GM21717 (cell line): ENCODE measurements around the gene PNKD.
"Not testable (repeated sequence)": the region's sequence is repeated elsewhere in the genome, so short reads cannot be mapped to it uniquely, and the experiment has no call there.

ENCODE experiments used
- ATAC-seq: cut with Tn5 transposase; IDR thresholded peaks from one replicate; pipeline ENCODE4 v1.9.1; 2021; ENCODE audit warnings: mild to moderate bottlenecking, moderate library complexity; ENCODE audit not compliant: unreplicated experiment

The PNKD gene

GRCh38 chr2:218272531-218273212 is 2.4 kb downstream of the PNKD start:
- no peak for ATAC-seq

GRCh38 chr2:218273214-218273907 is 3.0 kb downstream of the PNKD start:
- ATAC-seq: not testable (repeated sequence)

- no peak for ATAC-seq
Measured at GRCh38 chr2:218273908-218274249, 3.6 kb downstream of the PNKD start.

- no peak for ATAC-seq
Measured at GRCh38 chr2:218274586-218274985, 4.3 kb downstream of the PNKD start.

- ATAC-seq: no peak
Measured at GRCh38 chr2:218275371-218276072, 5.2 kb downstream of the PNKD start.

GRCh38 chr2:218276986-218277755 is 6.9 kb downstream of the PNKD start:
- ATAC-seq: no peak

- no peak for ATAC-seq
Measured at GRCh38 chr2:218277921-218278320, 7.6 kb downstream of the PNKD start.

GRCh38 chr2:218278531-218279360 is 8.4 kb downstream of the PNKD start:
- no peak for ATAC-seq

GRCh38 chr2:218280260-218280870 is 10.0 kb downstream of the PNKD start:
- no peak for ATAC-seq

- no peak for ATAC-seq
Measured at GRCh38 chr2:218281449-218281848, 11.1 kb downstream of the PNKD start.

GRCh38 chr2:218282173-218282991 is 12.1 kb downstream of the PNKD start:
- no peak for ATAC-seq

GRCh38 chr2:218284106-218284811 is 13.9 kb downstream of the PNKD start:
- ATAC-seq: peak; percentile 51

- ATAC-seq: no peak
Measured at GRCh38 chr2:218285604-218286003, 15.3 kb downstream of the PNKD start.

- ATAC-seq: peak; percentile 60
Measured at GRCh38 chr2:218286570-218287459, 16.5 kb downstream of the PNKD start.

- no peak for ATAC-seq
Measured at GRCh38 chr2:218289639-218290315, 19.5 kb downstream of the PNKD start.

- peak; percentile 45 for ATAC-seq
Measured at GRCh38 chr2:218290316-218291261, 20.3 kb downstream of the PNKD start.
